ENCODE results near the gene IRAG1. TPM values are rescaled to one million over a fixed set of nuclear protein-coding genes. Genes with fewer than 3 reads are reported as not detected.

IRAG1 gene
- total and polyA plus RNA-seq, 5 donors: 5.3 to 29.8 (median 18.9) TPM

GRCh38 chr11:10653261-10653660 lies 40.3 kb downstream of the IRAG1 start:
- no peak for ATAC-seq
- intact Hi-C loops (cut with DNase I): loop anchor here in 1 of 4 donors (10.0 kb wide), 1 partner anchor 248 kb away; no protein-coding TSS in a partner anchor
- 76% methylated on average over 2 of the region's 2 CpGs for WGBS

GRCh38 chr11:10651656-10652361 lies 41.7 kb downstream of the IRAG1 start:
- intact Hi-C loops (cut with DNase I): loop anchor here in 1 of 4 donors (10.0 kb wide), 1 partner anchor 247 kb away; no protein-coding TSS in a partner anchor
- no peak for DNase-seq
- H3K4me1 ChIP-seq (ENCODE audit: control insufficient read depth, insufficient read depth, low read length): no peaks in the 10 kb centered on the region

More at GRCh38 chr11:10653261-10653660, 40.3 kb downstream of the IRAG1 start:
- Histone ChIP-seq H3K4me1 (ENCODE audit: control insufficient read depth, insufficient read depth, low read length) (peaks cover 10% of the 10 kb centered on the region), H3K9me3 (ENCODE audit: control insufficient read depth, low read length) (no peaks in the 10 kb centered on the region), H3K27me3 (ENCODE audit: control insufficient read depth, insufficient read depth) (no peaks in the 10 kb centered on the region), H3K27ac (ENCODE audit: low read length) (no peak overlapping the region), H3K4me3 (ENCODE audit: low read length) (no peak overlapping the region)
- DNase-seq: no peak

GRCh38 chr11:10650630-10651029 lies 42.9 kb downstream of the IRAG1 start:
- intact Hi-C loops (cut with DNase I): loop anchor here in 1 of 4 donors (10.0 kb wide), 1 partner anchor 246 kb away; no protein-coding TSS in a partner anchor
- DNase-seq: no peak
- H3K27ac ChIP-seq (ENCODE audit: low read length): no peak overlapping the region

More at GRCh38 chr11:10651656-10652361, 41.7 kb downstream of the IRAG1 start:
- WGBS: 74% methylated on average over 15 of the region's 15 CpGs
- H3K4me3 ChIP-seq (ENCODE audit: low read length): no peak overlapping the region
- peak in 1 of 2 donors; percentile 15 for ATAC-seq
- no peaks in the 10 kb centered on the region for H3K27me3 ChIP-seq (ENCODE audit: control insufficient read depth, insufficient read depth)
- no peak overlapping the region for H3K27ac ChIP-seq (ENCODE audit: low read length)
- no peaks in the 10 kb centered on the region for H3K9me3 ChIP-seq (ENCODE audit: control insufficient read depth, low read length)

DNA sequence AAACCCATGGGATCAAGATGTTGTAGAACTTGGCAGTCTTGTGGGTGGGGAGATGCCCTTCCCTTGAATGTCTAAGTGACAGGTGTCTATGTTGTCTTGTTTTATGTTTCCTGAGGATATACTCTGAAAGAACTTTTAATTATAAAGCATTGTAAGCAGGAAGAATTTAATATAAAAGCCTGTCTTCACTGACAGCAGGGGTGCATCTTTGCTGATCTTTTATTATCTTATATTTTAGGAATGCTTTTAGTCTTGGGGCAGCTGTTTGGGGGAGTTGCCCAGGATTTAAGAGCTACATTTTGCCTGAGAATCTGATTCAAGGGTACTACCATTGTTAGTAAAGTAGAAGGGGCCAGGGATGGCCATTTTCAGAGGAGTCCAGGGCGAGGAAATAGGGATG lies 43.4 kb downstream of the IRAG1 start:
- WGBS: 0% methylated on average over 1 of the region's 1 CpG
- intact Hi-C loops (cut with DNase I): loop anchor here in 1 of 4 donors (10.0 kb wide), 1 partner anchor 245 kb away; no protein-coding TSS in a partner anchor
- Histone ChIP-seq H3K4me3 (ENCODE audit: low read length) (no peak overlapping the region), H3K9me3 (ENCODE audit: control insufficient read depth, low read length) (no peaks in the 10 kb centered on the region), H3K4me1 (ENCODE audit: control insufficient read depth, insufficient read depth, low read length) (no peaks in the 10 kb centered on the region), H3K27me3 (ENCODE audit: control insufficient read depth, insufficient read depth) (no peaks in the 10 kb centered on the region), H3K27ac (ENCODE audit: low read length) (no peak overlapping the region)
- ATAC-seq (no peak), DNase-seq (no peak)

More at GRCh38 chr11:10650630-10651029, 42.9 kb downstream of the IRAG1 start:
- Histone ChIP-seq H3K4me1 (ENCODE audit: control insufficient read depth, insufficient read depth, low read length) (no peaks in the 10 kb centered on the region), H3K4me3 (ENCODE audit: low read length) (no peak overlapping the region), H3K27me3 (ENCODE audit: control insufficient read depth, insufficient read depth) (no peaks in the 10 kb centered on the region), H3K9me3 (ENCODE audit: control insufficient read depth, low read length) (no peaks in the 10 kb centered on the region)
- ATAC-seq: no peak
- 61% methylated on average over 2 of the region's 2 CpGs for WGBS

DNA sequence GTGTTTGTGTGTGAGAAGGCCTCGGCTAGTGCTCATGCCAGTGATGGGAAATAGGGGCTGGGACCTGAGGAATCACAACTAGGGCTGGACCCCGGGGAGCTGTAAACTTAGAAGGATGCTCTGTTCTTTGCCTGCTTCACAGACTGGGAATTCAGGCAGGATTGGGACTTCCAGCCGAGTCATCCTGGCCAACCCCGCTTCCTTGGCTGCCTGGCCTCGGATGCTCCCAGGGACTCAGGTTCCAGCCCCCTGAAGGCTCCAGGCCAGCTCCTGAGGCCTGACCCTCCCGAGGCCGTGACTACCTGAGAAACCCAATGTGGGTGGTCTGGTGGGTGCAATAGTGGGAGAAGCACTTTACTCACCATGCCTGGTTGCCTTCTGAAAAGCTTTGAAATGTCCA lies 44.7 kb downstream of the IRAG1 start:
- Histone ChIP-seq H3K4me3 (ENCODE audit: low read length) (no peak overlapping the region), H3K4me1 (ENCODE audit: control insufficient read depth, insufficient read depth, low read length) (no peaks in the 10 kb centered on the region), H3K9me3 (ENCODE audit: control insufficient read depth, low read length) (no peaks in the 10 kb centered on the region), H3K27ac (ENCODE audit: low read length) (no peak overlapping the region), H3K27me3 (ENCODE audit: control insufficient read depth, insufficient read depth) (no peaks in the 10 kb centered on the region)
- WGBS: 80% methylated on average over 7 of the region's 7 CpGs
- ATAC-seq (no peak), DNase-seq (no peak)
- intact Hi-C loops (cut with DNase I): no loop called here

DNA sequence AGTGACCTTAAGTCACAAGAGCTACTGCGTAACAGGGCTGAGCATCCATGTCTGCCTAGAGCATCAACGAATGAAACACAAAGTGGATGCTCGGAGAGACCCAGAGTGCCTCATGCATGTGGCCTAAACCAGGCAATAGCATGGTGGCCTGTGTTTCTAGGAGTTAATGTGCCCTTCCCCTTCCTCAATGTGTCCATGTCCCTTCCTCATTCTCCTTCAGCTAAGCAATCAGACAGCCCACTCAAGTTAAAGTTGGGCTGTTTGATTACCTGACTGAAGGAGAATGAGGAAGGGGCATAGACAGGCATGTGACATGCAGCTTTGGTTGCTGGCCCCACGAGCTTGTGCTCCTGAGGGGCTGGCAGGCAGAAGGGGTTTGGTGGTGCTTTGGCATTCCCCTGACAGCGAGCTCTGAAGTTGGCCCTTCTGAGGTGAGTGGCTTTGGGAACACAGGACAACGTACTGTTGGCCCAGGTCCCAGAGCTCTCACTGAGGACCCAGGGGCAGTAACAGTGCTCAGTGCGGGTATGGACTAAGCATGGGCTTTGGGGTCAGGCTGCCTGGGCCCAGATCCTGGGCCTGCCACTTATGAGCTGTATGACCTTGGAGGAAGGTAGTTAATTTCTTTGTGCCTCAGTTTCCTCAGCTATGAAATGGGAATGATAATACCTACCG lies 46.7 kb downstream of the IRAG1 start:
- Histone ChIP-seq H3K27ac (ENCODE audit: low read length) (no peak overlapping the region), H3K4me3 (ENCODE audit: low read length) (no peak overlapping the region), H3K4me1 (ENCODE audit: control insufficient read depth, insufficient read depth, low read length) (no peaks in the 10 kb centered on the region), H3K27me3 (ENCODE audit: control insufficient read depth, insufficient read depth) (no peaks in the 10 kb centered on the region), H3K9me3 (ENCODE audit: control insufficient read depth, low read length) (no peaks in the 10 kb centered on the region)
- intact Hi-C loops (cut with DNase I): no loop called here
- WGBS: 88% methylated on average over 8 of the region's 8 CpGs
- ATAC-seq (no peak), DNase-seq (no peak)

GRCh38 chr11:10646005-10646404 lies 47.5 kb downstream of the IRAG1 start:
- Histone ChIP-seq H3K27me3 (ENCODE audit: control insufficient read depth, insufficient read depth) (no peaks in the 10 kb centered on the region), H3K9me3 (ENCODE audit: control insufficient read depth, low read length) (no peaks in the 10 kb centered on the region), H3K27ac (ENCODE audit: low read length) (no peak overlapping the region), H3K4me3 (ENCODE audit: low read length) (no peak overlapping the region), H3K4me1 (ENCODE audit: control insufficient read depth, insufficient read depth, low read length) (peaks cover 2% of the 10 kb centered on the region)
- ATAC-seq (peak in 1 of 2 donors; percentile 55), DNase-seq (peak in 2 of 3 donors; percentile 46 to 68)
- intact Hi-C loops (cut with DNase I): no loop called here

DNA sequence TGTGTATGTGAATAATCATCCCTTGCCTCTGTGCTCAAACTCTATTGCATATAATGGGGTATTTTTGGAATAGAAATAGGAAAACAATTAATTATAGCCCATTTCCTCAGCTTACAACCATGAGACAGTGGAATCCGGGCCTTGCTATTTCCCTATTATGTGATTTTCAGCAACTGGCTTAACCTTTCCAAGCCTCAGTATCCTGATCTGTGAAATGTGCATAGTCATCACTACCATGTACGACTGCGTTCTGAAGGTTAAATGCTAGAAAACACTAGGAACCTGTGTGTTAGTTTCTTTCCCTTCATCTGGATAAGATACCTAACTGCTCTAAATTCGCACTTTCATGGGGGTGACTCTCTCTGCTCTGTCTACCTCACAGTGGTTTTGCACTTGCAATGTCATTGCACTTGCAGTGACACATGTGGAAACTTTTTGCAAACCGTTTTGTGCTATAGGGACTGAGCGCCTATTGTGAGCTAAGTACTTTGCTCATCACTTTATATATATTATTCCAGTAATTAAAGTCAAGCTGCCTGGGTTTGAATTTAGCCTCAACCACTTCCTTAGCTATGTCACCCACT lies 48.3 kb downstream of the IRAG1 start:
- intact Hi-C loops (cut with DNase I): no loop called here
- no peak for DNase-seq
- no peak for ATAC-seq
- no peak overlapping the region for H3K4me3 ChIP-seq (ENCODE audit: low read length)
- WGBS: 80% methylated on average over 6 of the region's 6 CpGs
- no peak overlapping the region for H3K27ac ChIP-seq (ENCODE audit: low read length)
- H3K9me3 ChIP-seq (ENCODE audit: control insufficient read depth, low read length): no peaks in the 10 kb centered on the region
- peaks cover 2% of the 10 kb centered on the region for H3K4me1 ChIP-seq (ENCODE audit: control insufficient read depth, insufficient read depth, low read length)
- H3K27me3 ChIP-seq (ENCODE audit: control insufficient read depth, insufficient read depth): no peaks in the 10 kb centered on the region

Other genes starting within 250 kb of the IRAG1 start
- gene AMPD3, start 238.5 kb downstream of the IRAG1 start, total RNA-seq: 10 to 100 TPM in 1 of 4 donors, 1 to 10 TPM in 3; 4.4 to 10.8 (median 8.2) TPM
- 3.5 TPM for gene AMPD3, start 238.5 kb downstream of the IRAG1 start, polyA plus RNA-seq
- gene RNF141, start 152.6 kb downstream of the IRAG1 start, total RNA-seq: 10 to 100 TPM; 37.7 to 49.8 (median 41.4) TPM
- 14.1 TPM for gene RNF141, start 152.6 kb downstream of the IRAG1 start, polyA plus RNA-seq
- gene LYVE1, start 125.1 kb downstream of the IRAG1 start, total RNA-seq: 100 to 1,000 TPM in 1 of 4 donors, 10 to 100 TPM in 3; 69.8 to 114 (median 92.8) TPM
- 12.6 TPM for gene LYVE1, start 125.1 kb downstream of the IRAG1 start, polyA plus RNA-seq
- gene CTR9, start 57.5 kb upstream of the IRAG1 start, total RNA-seq: 10 to 100 TPM; 26.0 to 29.8 (median 28.1) TPM
- 14.1 TPM for gene CTR9, start 57.5 kb upstream of the IRAG1 start, polyA plus RNA-seq
- 100 to 1,000 TPM; 657 to 718 (median 693) TPM for gene EIF4G2, start 115.2 kb upstream of the IRAG1 start, total RNA-seq
- 266 TPM for gene EIF4G2, start 115.2 kb upstream of the IRAG1 start, polyA plus RNA-seq
- 10 to 100 TPM; 40.6 to 46.7 (median 44.2) TPM for gene ZBED5, start 164.3 kb upstream of the IRAG1 start, total RNA-seq
- 23.8 TPM for gene ZBED5, start 164.3 kb upstream of the IRAG1 start, polyA plus RNA-seq